Glomerular visceral epithelial cell (primary cell): ENCODE results near the gene SWT1.
"Not testable (repeated sequence)": the region's sequence is repeated elsewhere in the genome, so short reads cannot be mapped to it uniquely, and the experiment has no call there.

Experiments used
- DNase-seq: peaks from one replicate; pipeline ENCODE4 v3.0.0-alpha.2; 2016; ENCODE audit errors: extremely low spot score

SWT1 gene

DNA sequence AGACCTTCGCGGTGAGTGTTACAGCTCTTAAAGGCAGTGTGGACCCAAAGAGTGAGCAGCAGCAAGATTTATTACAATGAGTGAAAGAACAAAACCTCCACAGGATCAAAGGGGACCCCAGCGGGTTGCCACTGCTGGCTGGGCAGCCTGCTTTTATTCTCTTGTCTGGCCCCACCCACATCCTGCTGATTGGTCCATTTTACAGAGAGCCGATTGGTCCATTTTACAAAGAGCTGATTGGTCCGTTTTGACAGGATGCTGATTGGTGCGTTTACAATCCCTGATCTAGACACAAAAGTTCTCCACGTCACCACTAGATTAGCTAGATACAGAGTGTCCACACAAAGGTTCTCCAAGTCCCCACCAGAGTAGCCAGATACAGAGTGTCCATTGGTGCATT is 164.1 kb downstream of the SWT1 start:
- not testable (repeated sequence) for DNase-seq

DNA sequence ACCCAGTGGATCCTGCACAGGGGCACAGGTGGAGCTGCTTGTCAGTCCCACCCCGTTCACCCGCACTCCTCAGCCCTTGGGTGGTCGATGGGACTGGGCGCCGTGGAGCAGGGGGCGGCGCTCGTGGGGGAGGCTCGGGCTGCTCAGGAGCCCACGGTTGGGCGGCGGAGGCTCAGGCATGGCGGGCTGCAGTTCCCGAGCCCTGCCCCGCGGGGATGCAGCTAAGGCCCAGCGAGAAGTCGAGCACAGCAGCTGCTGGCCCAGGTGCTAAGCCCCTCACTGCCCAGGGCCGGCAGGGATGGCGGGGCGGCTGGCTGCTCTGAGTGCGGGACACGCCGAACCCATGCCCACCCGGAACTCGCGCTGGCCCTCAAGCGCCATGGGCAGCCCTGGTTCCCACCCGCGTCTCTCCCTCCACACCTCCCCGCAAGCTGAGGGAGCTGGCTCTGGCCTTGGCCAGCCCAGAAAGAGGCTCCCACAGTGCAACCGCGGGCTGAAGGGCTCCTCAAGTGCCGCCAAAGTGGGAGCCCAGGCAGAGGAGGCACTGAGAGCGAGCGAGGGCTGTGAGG is 164.8 kb downstream of the SWT1 start:
- not testable (repeated sequence) for DNase-seq

DNA sequence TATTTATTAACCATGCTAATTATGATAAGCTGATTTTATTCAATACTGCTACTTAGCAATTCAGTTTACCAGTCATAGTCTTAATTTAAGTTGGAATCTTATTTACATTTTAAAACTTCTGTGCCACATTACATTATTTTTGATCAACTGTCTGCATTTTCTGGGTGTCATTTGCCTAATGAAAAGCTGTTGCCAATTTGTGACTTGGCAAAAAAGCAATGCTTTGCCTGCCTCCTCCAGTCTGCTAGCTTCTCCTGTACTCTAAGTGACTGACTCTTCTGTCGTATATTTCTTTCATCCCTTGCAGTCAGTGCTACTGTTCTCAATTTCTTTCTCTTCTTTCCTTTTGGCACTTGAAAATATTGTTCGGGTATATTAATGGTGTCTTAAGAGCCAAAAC is 165.7 kb downstream of the SWT1 start:
- DNase-seq, result no peak

DNA sequence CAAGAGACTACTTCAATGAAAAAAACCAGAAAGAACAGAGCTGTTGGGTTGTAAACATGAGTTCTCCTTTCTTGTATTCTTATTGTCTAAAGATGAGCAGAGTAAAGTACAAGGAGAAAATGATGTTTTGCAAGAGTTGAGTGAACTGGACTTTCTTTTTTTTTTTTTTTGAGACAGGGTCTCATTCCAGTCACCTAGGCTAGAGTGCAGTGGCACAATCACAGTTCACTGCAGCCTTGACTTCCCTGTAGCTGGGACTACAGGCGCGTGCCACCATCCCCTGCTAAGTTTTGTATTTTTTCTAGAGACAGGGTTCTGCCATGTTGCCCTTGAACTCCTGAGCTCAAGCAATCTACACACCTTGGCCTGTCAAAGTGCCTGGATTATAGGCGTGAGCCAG is 167.2 kb downstream of the SWT1 start:
- no peak for DNase-seq

DNA sequence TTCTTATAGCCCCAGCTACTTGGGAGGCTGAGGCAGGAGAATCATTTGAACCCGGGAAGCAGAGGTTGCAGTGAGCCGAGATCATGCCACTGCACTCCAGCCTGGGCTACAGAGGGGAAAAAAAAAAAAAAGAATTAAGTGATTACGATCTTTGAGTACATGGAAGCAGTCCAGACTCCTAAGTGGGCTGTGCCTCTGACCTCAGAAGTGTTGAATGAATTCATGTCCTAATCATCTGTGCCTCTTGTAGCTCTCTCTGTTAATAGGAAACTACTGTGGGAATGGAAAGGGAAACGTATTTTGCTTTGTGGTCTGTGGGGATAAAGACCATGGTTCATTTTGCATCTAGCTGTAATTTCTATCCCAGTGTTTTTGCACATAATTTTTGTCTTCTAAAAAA is 168.4 kb downstream of the SWT1 start:
- DNase-seq, result peak; percentile 67

DNA sequence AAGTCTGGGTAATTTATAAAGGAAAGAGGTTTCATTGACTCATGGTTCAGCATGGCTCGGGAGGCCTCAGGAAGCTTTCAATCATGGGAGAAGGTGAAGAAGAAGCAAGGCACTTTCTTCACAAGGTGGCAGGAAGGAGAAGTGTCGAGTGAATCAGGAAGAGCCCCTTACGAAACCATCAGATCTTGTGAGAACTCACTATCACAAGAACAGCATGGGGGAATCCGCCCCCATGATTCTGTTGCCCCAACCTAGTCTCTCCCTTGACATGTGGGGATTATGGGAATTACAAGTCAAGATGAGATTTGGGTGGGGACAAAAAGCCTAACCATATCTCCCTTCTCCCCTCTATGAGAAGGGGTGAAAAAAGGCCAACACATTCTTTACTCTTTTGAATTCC is 171.3 kb downstream of the SWT1 start:
- no peak for DNase-seq

DNA sequence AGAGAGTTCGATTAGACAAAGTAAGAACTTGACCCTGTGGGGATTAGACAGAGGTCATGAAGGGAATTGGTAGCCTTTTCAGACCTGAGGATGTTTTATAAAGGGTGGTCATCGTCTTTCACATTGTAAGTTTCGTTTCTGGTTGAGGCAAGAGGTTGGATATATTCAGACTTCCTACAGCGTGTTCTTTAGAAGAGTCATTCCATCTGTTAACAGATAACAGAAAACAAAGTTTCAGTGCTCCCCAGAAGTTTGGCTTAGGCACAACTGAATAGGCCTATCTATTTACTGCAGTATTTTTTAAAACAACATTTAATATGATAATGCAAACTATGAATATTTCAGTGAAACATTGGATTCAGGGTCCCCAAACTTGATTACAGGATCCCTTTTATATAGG is 177.2 kb downstream of the SWT1 start:
- no peak for DNase-seq

DNA sequence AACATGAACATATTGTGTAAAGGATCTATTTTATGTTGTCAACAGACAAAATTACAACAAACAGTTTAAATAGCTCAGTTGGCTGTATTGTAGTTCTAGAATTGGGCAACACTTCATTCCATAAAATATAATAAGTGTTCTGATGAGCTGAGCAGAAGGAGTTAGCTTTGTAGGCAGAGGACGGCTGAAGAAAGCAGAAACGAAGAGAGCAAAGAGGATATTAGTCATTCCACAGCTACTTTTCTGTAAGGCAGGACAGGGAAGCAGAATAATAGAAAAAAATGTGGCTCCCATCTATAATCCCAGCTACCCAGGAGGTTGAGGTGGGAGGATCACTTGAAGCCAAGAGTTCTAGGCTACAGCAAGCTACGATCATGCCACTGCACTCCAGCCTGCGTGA is 180.3 kb downstream of the SWT1 start:
- no peak for DNase-seq

DNA sequence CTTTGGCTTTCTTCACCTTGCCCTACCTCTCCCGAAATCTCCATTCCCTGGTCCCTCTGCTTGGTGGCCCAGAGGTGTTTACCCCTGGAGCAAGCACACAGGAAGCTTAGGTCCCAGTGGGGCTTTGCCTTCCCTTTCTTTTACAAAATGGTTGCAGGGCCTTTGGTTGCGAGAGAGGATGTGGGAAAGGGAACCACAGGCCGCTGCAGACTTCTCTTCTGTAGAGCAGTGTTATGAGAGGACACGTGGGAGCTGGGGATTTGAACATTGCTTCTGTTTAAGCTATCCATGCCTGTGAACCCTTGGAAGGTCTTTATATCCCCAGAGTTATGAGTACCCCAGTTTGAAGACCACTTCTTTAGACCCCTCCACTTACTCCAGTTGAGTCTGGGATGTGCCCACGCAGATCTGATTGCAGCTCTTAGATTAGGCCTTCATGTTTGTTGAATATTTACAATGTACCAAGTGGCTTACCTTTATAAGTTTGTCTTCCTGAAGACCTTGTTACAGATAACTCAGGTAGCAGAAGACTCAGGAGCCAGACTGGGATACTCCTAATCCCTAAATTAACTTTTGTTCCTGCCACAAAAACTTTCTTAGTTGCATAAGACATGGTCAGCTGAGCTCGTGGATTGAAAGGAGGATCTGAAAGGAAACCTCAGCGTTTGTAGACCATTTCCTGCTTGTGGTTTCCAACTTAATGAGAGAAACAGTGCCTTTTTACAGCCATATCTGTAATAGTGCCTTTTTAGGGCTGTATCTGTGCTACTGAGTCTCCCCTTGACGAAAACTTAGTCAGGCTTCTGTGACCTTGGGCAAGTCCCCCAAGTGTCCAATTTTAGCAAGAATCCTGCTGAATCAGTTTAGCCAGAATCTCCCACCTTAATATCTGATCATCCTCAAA is 182.0 kb downstream of the SWT1 start:
- DNase-seq, result peak; percentile 22

DNA sequence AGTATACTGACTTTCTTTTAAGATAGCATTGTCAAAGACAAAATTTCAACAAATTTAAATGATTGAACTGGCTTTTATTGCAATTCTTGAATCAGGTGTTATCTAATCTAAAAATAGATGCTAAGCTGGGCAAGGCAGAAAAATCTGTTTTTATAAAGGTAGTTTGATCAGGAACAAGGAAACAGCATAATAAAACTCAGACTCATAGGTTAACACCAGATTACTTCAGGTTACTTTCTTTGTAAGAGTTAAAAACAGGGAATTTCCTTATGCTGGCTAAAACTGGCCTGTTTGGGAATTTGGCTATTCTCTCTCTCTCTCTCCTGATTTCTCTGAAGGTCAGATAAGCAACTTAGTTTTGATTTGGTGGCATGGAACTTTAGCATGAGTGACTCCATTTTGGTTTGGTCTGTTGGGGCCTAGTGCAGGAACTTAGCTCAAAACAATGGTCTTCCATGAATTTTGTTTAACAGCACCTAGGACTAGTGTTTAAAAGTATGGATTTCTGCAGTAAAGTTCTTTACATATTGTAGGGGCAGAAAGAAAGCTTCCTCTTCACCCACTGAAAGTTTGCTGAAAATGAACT is 184.3 kb downstream of the SWT1 start:
- no peak for DNase-seq
